Neuronal stem cell (in vitro differentiated cells): Measurements from ENCODE around the gene GALNTL6.

ENCODE experiments used
- DNase-seq: peaks from one replicate; pipeline ENCODE4 v3.0.0-alpha.2; 2013; ENCODE audit warnings: low spot score
- H2AFZ ChIP-seq: one replicate; pipeline ENCODE4 v1.6.1; 2013; ENCODE audit warnings: mild to moderate bottlenecking, low read length, inconsistent platforms
- H2AK5ac ChIP-seq: 2 replicates; pipeline ENCODE4 v1.6.1; 2013; ENCODE audit warnings: low read depth, mild to moderate bottlenecking, inconsistent platforms, low read length, moderate library complexity, mixed read lengths
- H2BK120ac ChIP-seq: 2 replicates; pipeline ENCODE4 v1.6.1; 2013; ENCODE audit warnings: low read depth, mild to moderate bottlenecking, inconsistent platforms, low read length, moderate library complexity, mixed read lengths
- H2BK12ac ChIP-seq: one replicate; pipeline ENCODE4 v1.6.1; 2013; ENCODE audit warnings: low read length, inconsistent platforms
- H2BK15ac ChIP-seq: 2 replicates; pipeline ENCODE4 v1.6.1; 2013; ENCODE audit warnings: mild to moderate bottlenecking, low read length, inconsistent platforms, mixed read lengths
- H2BK5ac ChIP-seq: one replicate; pipeline ENCODE4 v1.6.1; 2013; ENCODE audit warnings: inconsistent platforms, mild to moderate bottlenecking, low read length, moderate library complexity
- H3K14ac ChIP-seq: one replicate; pipeline ENCODE4 v1.6.1; 2013; ENCODE audit warnings: low read length, inconsistent platforms
- H3K18ac ChIP-seq: 2 replicates; pipeline ENCODE4 v1.6.1; 2013; ENCODE audit warnings: low read length, inconsistent platforms
- H3K23ac ChIP-seq: 2 replicates; pipeline ENCODE4 v1.6.1; 2013; ENCODE audit warnings: low read depth, mild to moderate bottlenecking, mixed read lengths, low read length, inconsistent platforms; ENCODE audit not compliant: poor library complexity
- H3K27ac ChIP-seq: replicated peaks from 3 replicates; pipeline ENCODE4 v1.5.1; 2013; ENCODE audit warnings: low read length, inconsistent platforms
- H3K27me3 ChIP-seq, 3 experiments: 2 replicates each; pipeline ENCODE4 v1.6.1; 2013; ENCODE audit warnings: low read length in 3 of 3, mild to moderate bottlenecking in 2 of 3, inconsistent platforms in 1 of 3, low read depth in 1 of 3, mixed read lengths in 1 of 3, moderate library complexity in 1 of 3; ENCODE audit not compliant: control insufficient read depth in 3 of 3, insufficient read depth in 3 of 3
- H3K36me3 ChIP-seq, 2 donors: replicated peaks in 1 of 2; 2 replicates each; pipeline ENCODE4 v1.6.1; 2013; ENCODE audit warnings: low read length in 2 of 2; ENCODE audit not compliant: control insufficient read depth in 2 of 2, insufficient read depth in 2 of 2
- H3K4ac ChIP-seq: 2 replicates; pipeline ENCODE4 v1.6.1; 2013; ENCODE audit warnings: inconsistent platforms, mild to moderate bottlenecking, low read length, moderate library complexity
- H3K4me1 ChIP-seq, 2 donors: 1 replicate in 1 of 2; 2 replicates in 1 of 2; pipeline ENCODE4 v1.6.1; 2013; ENCODE audit warnings: low read length in 2 of 2, low read depth in 1 of 2; ENCODE audit not compliant: control insufficient read depth in 2 of 2, insufficient read depth in 1 of 2
- H3K4me2 ChIP-seq: one replicate; pipeline ENCODE4 v1.6.1; 2013; ENCODE audit warnings: mild to moderate bottlenecking, low read length, inconsistent platforms; ENCODE audit not compliant: insufficient read depth, poor library complexity, severe bottlenecking
- H3K4me3 ChIP-seq, 2 donors: 2 replicates each; pipeline ENCODE4 v1.5.1; 2013; ENCODE audit warnings: low read length in 2 of 2, mild to moderate bottlenecking in 2 of 2, inconsistent platforms in 1 of 2, moderate library complexity in 1 of 2
- H3K79me1 ChIP-seq: one replicate; pipeline ENCODE4 v1.6.1; 2013; ENCODE audit warnings: low read depth, mild to moderate bottlenecking, inconsistent platforms, low read length, moderate library complexity
- H3K9ac ChIP-seq: one replicate; pipeline ENCODE4 v1.6.1; 2013; ENCODE audit warnings: mild to moderate bottlenecking, low read depth, low read length, inconsistent platforms; ENCODE audit not compliant: poor library complexity
- H3K9me3 ChIP-seq, 2 donors: replicated peaks in 1 of 2; 2 replicates each; pipeline versions ENCODE3 to v1.6.1; 2013; ENCODE audit warnings: low read length in 2 of 2, mild to moderate bottlenecking in 2 of 2, inconsistent platforms in 1 of 2, low read depth in 1 of 2, mixed read lengths in 1 of 2, moderate library complexity in 1 of 2; ENCODE audit not compliant: control insufficient read depth in 2 of 2, insufficient read depth in 1 of 2
- H4K8ac ChIP-seq: one replicate; pipeline ENCODE4 v1.6.1; 2013; ENCODE audit warnings: low read depth, mild to moderate bottlenecking, inconsistent platforms, low read length, moderate library complexity
- H4K91ac ChIP-seq: one replicate; pipeline ENCODE4 v1.6.1; 2013; ENCODE audit warnings: low read length, low read depth, mild to moderate bottlenecking, inconsistent platforms; ENCODE audit not compliant: poor library complexity
- WGBS, 2 donors: extraction: QIAGEN DNeasy Blood & Tissue Kit; methylation state at CpG; one replicate each; pipeline ENCODE4 v1.1.7; 2013; ENCODE audit warnings: missing lambda C conversion rate in 2 of 2, mixed read lengths in 1 of 2; ENCODE audit not compliant: insufficient read length in 2 of 2, insufficient replicate concordance in 1 of 2; ENCODE audit errors: extremely low coverage in 2 of 2; 5-methylcytosine and 5-hydroxymethylcytosine counted together

Gene GALNTL6

GRCh38 chr4:172554588-172554987 is 741.4 kb downstream of the GALNTL6 start:
- Histone ChIP-seq H3K14ac (no peak overlapping the region), H3K27me3 (no peaks in the 10 kb centered on the region), H3K4me2 (no peak overlapping the region), H2AK5ac (no peak overlapping the region), H3K4me3 (no peak overlapping the region), H3K23ac (no peak overlapping the region), H3K36me3 (no peaks in the 10 kb centered on the region), H2AFZ (no peak overlapping the region), H3K9me3 (no peaks in the 10 kb centered on the region), H3K4ac (no peak overlapping the region), H4K8ac (no peak overlapping the region), H2BK120ac (no peak overlapping the region), H2BK12ac (no peak overlapping the region), H3K4me1 (no peaks in the 10 kb centered on the region), H3K9ac (no peak overlapping the region), H4K91ac (no peak overlapping the region), H2BK15ac (no peak overlapping the region), H3K27ac (no peak overlapping the region), H3K79me1 (no peaks in the 10 kb centered on the region), H3K18ac (no peak overlapping the region), H2BK5ac (no peak overlapping the region)
- DNase-seq = no peak
- no CpG with 5 or more reads among the region's 4 CpGs for WGBS, 2 donors

- Histone ChIP-seq H4K8ac (no peak overlapping the region), H2BK5ac (no peak overlapping the region), H4K91ac (no peak overlapping the region), H3K27me3 (no peaks in the 10 kb centered on the region), H3K23ac (no peak overlapping the region), H3K18ac (no peak overlapping the region), H2BK12ac (no peak overlapping the region), H3K27ac (no peak overlapping the region), H3K14ac (no peak overlapping the region), H3K36me3 (no peaks in the 10 kb centered on the region), H3K9me3 (no peaks in the 10 kb centered on the region), H2AK5ac (no peak overlapping the region), H3K9ac (no peak overlapping the region), H2BK120ac (no peak overlapping the region), H3K4ac (no peak overlapping the region), H3K4me3 (no peak overlapping the region), H3K79me1 (no peaks in the 10 kb centered on the region), H3K4me1 (no peaks in the 10 kb centered on the region), H2BK15ac (no peak overlapping the region), H3K4me2 (no peak overlapping the region), H2AFZ (no peak overlapping the region)
- DNase-seq = no peak
- WGBS, 2 donors = no CpG with 5 or more reads among the region's 2 CpGs
Observed at GRCh38 chr4:172555725-172556124, 742.5 kb downstream of the GALNTL6 start.

- Histone ChIP-seq H3K4me2 (no peak overlapping the region), H2BK120ac (no peak overlapping the region), H3K4me1 (peaks cover 0 to 5% of the 10 kb centered on the region in 2 donors), H3K36me3 (no peaks in the 10 kb centered on the region), H3K18ac (no peak overlapping the region), H3K4me3 (no peak overlapping the region), H2AFZ (peak overlapping the region; percentile 19), H2BK12ac (no peak overlapping the region), H3K9ac (no peak overlapping the region), H4K8ac (no peak overlapping the region), H3K4ac (no peak overlapping the region), H3K27ac (no peak overlapping the region), H4K91ac (no peak overlapping the region), H3K23ac (no peak overlapping the region), H3K14ac (no peak overlapping the region), H3K27me3 (no peaks in the 10 kb centered on the region), H2BK15ac (no peak overlapping the region), H2BK5ac (no peak overlapping the region), H3K79me1 (no peaks in the 10 kb centered on the region), H3K9me3 (peaks cover 0 to 2% of the 10 kb centered on the region in 2 donors), H2AK5ac (no peak overlapping the region)
- no peak for DNase-seq
- WGBS, 2 donors = no CpG with 5 or more reads among the region's 2 CpGs
Observed at GRCh38 chr4:172573899-172574298, 760.7 kb downstream of the GALNTL6 start.

- DNase-seq = no peak
- Histone ChIP-seq H3K18ac (no peak overlapping the region), H4K91ac (no peak overlapping the region), H3K4me1 (peaks cover 0 to 6% of the 10 kb centered on the region in 2 donors), H2BK12ac (no peak overlapping the region), H2AFZ (peak overlapping the region; percentile 8), H2BK120ac (no peak overlapping the region), H2BK15ac (no peak overlapping the region), H2BK5ac (no peak overlapping the region), H3K4ac (no peak overlapping the region), H3K9me3 (no peaks in the 10 kb centered on the region), H2AK5ac (no peak overlapping the region), H3K79me1 (no peaks in the 10 kb centered on the region), H4K8ac (no peak overlapping the region), H3K9ac (no peak overlapping the region), H3K14ac (no peak overlapping the region), H3K4me3 (no peak overlapping the region), H3K23ac (no peak overlapping the region), H3K27me3 (no peaks in the 10 kb centered on the region), H3K36me3 (no peaks in the 10 kb centered on the region), H3K27ac (no peak overlapping the region), H3K4me2 (no peak overlapping the region)
- WGBS, 2 donors = no CpG with 5 or more reads among the region's 3 CpGs
Observed at GRCh38 chr4:172578712-172579111, 765.5 kb downstream of the GALNTL6 start.
